ENCODE data around the gene RAB3C. TPM values are rescaled to one million over a fixed set of nuclear protein-coding genes. Genes with fewer than 3 reads are reported as not detected.

RAB3C gene
- total and polyA plus RNA-seq, 2 experiments from 2014 or later: 15.0 to 30.6 TPM

DNA sequence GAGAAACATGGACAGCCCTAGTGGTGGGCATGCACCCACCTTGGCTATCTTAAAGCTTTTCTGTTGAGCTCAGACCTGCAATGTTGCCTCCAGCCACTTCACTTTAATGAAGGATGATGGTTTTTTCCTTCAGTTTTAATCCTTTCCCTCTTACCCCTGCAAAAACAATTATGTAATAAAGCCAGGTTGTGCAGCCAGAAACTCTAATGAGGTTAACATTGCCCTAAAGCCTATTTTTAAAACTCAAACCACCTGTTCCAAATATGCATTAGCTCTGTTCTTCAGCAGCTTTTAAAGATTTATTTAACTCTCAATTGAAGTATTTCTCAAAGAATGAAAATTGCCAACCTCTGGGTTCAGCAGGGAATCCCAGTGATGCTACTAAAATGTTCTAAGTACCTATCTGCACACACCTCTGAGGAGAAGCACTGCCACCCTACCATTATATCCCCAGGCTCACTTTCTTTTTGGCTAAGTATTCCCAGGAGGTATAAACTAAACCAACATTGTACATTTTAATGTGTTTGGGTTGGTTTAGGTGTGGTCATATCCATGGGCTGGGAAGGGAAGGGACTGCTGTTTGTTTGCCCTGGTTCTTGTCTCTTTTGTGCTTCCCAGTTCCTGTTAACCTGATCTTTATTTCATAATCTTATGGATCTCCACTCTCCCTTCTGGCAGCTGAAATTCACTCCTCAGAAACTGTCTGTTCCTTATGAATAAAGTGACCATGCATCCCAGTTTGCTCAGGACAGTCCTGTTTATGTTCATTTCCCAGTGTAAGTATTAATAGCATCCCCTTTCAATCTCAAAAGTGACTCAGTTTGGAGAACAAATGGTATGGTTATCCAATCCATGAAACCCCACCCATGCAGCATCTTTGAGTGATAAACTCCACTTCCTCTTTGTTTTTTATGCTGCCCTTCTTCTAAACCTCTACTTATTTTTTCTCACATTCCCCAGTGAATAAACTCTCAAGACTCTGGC lies 251.7 kb downstream of the RAB3C start (continued):
- TF ChIP-seq POLR2AphosphoS5 (IDR thresholded peaks at IDR 0.05; ENCODE audit: low read depth): no peak
- TF ChIP-seq EZH2 (IDR thresholded peaks at IDR 0.05; ENCODE audit: low read depth, unreplicated experiment): no peak
- no peak for TF ChIP-seq NANOG (IDR thresholded peaks at IDR 0.05; ENCODE audit: borderline replicate concordance)

DNA sequence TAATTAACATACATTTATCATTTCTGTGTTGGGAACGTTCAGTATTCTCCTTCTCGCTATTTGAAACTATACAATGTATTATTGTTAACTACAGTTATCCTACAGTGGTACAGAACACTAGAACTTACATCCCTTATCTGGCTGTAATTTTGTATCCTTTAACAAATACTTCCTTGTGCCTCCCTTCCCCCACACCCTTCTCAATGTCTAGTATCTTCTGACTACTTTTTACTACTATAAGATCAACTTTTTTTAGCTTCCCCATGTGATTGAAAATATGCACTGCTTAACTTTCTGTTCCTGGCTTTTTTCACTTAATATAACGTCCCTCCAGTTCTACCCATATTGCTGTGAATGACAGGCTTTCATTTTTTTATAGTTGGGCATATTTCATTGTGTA lies 253.5 kb downstream of the RAB3C start:
- Mint-ChIP-seq H3K27me3 (ENCODE audit: insufficient read depth, low read depth, poor library complexity) (no peaks in the 10 kb centered on the region), H3K4me3 (no peak overlapping the region)
- H3K27me3 ChIP-seq (ENCODE audit: insufficient read depth): no peaks in the 10 kb centered on the region
- TF ChIP-seq EZH2 (IDR thresholded peaks at IDR 0.05; ENCODE audit: low read depth, unreplicated experiment) (no peak), STAT1 (IDR thresholded peaks at IDR 0.05; ENCODE audit: unreplicated experiment) (no peak), ZNF114 (CRISPR knock-in tag; IDR thresholded peaks at IDR 0.05) (no peak), NANOG (IDR thresholded peaks at IDR 0.05; ENCODE audit: borderline replicate concordance) (no peak), JUNB (IDR thresholded peaks at IDR 0.05; ENCODE audit: unreplicated experiment) (no peak), ZNF331 (CRISPR knock-in tag; IDR thresholded peaks at IDR 0.05; ENCODE audit: low read depth) (no peak)
- TF ChIP-seq, protein P1, sequence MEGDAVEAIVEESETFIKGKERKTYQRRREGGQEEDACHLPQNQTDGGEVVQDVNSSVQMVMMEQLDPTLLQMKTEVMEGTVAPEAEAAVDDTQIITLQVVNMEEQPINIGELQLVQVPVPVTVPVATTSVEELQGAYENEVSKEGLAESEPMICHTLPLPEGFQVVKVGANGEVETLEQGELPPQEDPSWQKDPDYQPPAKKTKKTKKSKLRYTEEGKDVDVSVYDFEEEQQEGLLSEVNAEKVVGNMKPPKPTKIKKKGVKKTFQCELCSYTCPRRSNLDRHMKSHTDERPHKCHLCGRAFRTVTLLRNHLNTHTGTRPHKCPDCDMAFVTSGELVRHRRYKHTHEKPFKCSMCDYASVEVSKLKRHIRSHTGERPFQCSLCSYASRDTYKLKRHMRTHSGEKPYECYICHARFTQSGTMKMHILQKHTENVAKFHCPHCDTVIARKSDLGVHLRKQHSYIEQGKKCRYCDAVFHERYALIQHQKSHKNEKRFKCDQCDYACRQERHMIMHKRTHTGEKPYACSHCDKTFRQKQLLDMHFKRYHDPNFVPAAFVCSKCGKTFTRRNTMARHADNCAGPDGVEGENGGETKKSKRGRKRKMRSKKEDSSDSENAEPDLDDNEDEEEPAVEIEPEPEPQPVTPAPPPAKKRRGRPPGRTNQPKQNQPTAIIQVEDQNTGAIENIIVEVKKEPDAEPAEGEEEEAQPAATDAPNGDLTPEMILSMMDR (conservative IDR thresholded peaks at IDR 0.05; ENCODE audit: low read depth in 2 of 2): no peak
- TF ChIP-seq, protein P2, sequence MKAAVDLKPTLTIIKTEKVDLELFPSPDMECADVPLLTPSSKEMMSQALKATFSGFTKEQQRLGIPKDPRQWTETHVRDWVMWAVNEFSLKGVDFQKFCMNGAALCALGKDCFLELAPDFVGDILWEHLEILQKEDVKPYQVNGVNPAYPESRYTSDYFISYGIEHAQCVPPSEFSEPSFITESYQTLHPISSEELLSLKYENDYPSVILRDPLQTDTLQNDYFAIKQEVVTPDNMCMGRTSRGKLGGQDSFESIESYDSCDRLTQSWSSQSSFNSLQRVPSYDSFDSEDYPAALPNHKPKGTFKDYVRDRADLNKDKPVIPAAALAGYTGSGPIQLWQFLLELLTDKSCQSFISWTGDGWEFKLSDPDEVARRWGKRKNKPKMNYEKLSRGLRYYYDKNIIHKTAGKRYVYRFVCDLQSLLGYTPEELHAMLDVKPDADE (IDR thresholded peaks at IDR 0.05): no peak
- TF ChIP-seq, protein P3, sequence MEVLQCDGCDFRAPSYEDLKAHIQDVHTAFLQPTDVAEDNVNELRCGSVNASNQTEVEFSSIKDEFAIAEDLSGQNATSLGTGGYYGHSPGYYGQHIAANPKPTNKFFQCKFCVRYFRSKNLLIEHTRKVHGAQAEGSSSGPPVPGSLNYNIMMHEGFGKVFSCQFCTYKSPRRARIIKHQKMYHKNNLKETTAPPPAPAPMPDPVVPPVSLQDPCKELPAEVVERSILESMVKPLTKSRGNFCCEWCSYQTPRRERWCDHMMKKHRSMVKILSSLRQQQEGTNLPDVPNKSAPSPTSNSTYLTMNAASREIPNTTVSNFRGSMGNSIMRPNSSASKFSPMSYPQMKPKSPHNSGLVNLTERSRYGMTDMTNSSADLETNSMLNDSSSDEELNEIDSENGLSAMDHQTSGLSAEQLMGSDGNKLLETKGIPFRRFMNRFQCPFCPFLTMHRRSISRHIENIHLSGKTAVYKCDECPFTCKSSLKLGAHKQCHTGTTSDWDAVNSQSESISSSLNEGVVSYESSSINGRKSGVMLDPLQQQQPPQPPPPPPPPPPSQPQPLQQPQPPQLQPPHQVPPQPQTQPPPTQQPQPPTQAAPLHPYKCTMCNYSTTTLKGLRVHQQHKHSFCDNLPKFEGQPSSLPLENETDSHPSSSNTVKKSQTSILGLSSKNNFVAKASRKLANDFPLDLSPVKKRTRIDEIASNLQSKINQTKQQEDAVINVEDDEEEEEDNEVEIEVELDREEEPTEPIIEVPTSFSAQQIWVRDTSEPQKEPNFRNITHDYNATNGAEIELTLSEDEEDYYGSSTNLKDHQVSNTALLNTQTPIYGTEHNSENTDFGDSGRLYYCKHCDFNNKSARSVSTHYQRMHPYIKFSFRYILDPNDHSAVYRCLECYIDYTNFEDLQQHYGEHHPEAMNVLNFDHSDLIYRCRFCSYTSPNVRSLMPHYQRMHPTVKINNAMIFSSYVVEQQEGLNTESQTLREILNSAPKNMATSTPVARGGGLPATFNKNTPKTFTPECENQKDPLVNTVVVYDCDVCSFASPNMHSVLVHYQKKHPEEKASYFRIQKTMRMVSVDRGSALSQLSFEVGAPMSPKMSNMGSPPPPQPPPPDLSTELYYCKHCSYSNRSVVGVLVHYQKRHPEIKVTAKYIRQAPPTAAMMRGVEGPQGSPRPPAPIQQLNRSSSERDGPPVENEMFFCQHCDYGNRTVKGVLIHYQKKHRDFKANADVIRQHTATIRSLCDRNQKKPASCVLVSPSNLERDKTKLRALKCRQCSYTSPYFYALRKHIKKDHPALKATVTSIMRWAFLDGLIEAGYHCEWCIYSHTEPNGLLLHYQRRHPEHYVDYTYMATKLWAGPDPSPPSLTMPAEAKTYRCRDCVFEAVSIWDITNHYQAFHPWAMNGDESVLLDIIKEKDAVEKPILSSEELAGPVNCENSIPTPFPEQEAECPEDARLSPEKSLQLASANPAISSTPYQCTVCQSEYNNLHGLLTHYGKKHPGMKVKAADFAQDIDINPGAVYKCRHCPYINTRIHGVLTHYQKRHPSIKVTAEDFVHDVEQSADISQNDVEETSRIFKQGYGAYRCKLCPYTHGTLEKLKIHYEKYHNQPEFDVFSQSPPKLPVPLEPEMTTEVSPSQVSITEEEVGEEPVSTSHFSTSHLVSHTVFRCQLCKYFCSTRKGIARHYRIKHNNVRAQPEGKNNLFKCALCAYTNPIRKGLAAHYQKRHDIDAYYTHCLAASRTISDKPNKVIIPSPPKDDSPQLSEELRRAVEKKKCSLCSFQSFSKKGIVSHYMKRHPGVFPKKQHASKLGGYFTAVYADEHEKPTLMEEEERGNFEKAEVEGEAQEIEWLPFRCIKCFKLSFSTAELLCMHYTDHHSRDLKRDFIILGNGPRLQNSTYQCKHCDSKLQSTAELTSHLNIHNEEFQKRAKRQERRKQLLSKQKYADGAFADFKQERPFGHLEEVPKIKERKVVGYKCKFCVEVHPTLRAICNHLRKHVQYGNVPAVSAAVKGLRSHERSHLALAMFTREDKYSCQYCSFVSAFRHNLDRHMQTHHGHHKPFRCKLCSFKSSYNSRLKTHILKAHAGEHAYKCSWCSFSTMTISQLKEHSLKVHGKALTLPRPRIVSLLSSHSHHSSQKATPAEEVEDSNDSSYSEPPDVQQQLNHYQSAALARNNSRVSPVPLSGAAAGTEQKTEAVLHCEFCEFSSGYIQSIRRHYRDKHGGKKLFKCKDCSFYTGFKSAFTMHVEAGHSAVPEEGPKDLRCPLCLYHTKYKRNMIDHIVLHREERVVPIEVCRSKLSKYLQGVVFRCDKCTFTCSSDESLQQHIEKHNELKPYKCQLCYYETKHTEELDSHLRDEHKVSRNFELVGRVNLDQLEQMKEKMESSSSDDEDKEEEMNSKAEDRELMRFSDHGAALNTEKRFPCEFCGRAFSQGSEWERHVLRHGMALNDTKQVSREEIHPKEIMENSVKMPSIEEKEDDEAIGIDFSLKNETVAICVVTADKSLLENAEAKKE (CRISPR knock-in tag; IDR thresholded peaks at IDR 0.05): no peak
- TF ChIP-seq, protein P4, sequence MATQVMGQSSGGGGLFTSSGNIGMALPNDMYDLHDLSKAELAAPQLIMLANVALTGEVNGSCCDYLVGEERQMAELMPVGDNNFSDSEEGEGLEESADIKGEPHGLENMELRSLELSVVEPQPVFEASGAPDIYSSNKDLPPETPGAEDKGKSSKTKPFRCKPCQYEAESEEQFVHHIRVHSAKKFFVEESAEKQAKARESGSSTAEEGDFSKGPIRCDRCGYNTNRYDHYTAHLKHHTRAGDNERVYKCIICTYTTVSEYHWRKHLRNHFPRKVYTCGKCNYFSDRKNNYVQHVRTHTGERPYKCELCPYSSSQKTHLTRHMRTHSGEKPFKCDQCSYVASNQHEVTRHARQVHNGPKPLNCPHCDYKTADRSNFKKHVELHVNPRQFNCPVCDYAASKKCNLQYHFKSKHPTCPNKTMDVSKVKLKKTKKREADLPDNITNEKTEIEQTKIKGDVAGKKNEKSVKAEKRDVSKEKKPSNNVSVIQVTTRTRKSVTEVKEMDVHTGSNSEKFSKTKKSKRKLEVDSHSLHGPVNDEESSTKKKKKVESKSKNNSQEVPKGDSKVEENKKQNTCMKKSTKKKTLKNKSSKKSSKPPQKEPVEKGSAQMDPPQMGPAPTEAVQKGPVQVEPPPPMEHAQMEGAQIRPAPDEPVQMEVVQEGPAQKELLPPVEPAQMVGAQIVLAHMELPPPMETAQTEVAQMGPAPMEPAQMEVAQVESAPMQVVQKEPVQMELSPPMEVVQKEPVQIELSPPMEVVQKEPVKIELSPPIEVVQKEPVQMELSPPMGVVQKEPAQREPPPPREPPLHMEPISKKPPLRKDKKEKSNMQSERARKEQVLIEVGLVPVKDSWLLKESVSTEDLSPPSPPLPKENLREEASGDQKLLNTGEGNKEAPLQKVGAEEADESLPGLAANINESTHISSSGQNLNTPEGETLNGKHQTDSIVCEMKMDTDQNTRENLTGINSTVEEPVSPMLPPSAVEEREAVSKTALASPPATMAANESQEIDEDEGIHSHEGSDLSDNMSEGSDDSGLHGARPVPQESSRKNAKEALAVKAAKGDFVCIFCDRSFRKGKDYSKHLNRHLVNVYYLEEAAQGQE (IDR thresholded peaks at IDR 0.05; ENCODE audit: unreplicated experiment): no peak

More for the DNA sequence above, 253.5 kb downstream of the RAB3C start:
- H3K4me3 ChIP-seq: no peak overlapping the region
- no peak overlapping the region for H3K4me2 ChIP-seq
- H3F3A ChIP-seq (replicated peaks; ENCODE audit: low read depth): no peaks in the 10 kb centered on the region
- H3K27ac Mint-ChIP-seq: no peak overlapping the region
- DNase-seq (ENCODE audit: low spot score) (no peak), ATAC-seq (no peak)
- no peaks in the 10 kb centered on the region; the same call in 2 of the 3 replicates for H3K9me3 Mint-ChIP-seq
- H4K20me1 ChIP-seq (replicated peaks; ENCODE audit: insufficient read depth): no peaks in the 10 kb centered on the region
- H3K36me3 ChIP-seq (ENCODE audit: insufficient read depth): no peaks in the 10 kb centered on the region
- H3K4me1 ChIP-seq (ENCODE audit: insufficient read depth): no peaks in the 10 kb centered on the region
- no peaks in the 10 kb centered on the region for H3K4me1 Mint-ChIP-seq
- no peak overlapping the region for H2AFZ ChIP-seq
- H3K79me2 ChIP-seq (replicated peaks; ENCODE audit: insufficient read depth): no peaks in the 10 kb centered on the region
- no peak overlapping the region for H3K27ac ChIP-seq (ENCODE audit: low read depth)
- H3K9me2 ChIP-seq (ENCODE audit: insufficient read depth): no peaks in the 10 kb centered on the region
- H3K36me3 Mint-ChIP-seq (ENCODE audit: low read depth): no peaks in the 10 kb centered on the region; the same call in 2 of the 3 replicates
